Activated naive CD8-positive, alpha-beta T cell treated with anti-CD3 and anti-CD28 coated beads, Interleukin-2, amount 50 U/mL, for 24 hours (primary cell): ENCODE results near the gene SORL1.

Experiments used
- ATAC-seq: fragments of 150-1000 bp; cut with Tn5 transposase; one replicate; pipeline ENCODE4 v1.10.0; 2021
- DNase-seq: peaks from one replicate; pipeline ENCODE4 v3.0.0; 2021
- H3K27ac Mint-ChIP-seq: one replicate; pipeline ENCODE4 v1.8.0; 2021; ENCODE audit warnings: mild to moderate bottlenecking, mixed read lengths
- H3K27me3 Mint-ChIP-seq: one replicate; pipeline ENCODE4 v1.8.0; 2021; ENCODE audit warnings: mixed read lengths
- H3K36me3 Mint-ChIP-seq: one replicate; pipeline ENCODE4 v1.8.0; 2021; ENCODE audit warnings: low read depth, mixed read lengths
- H3K4me1 Mint-ChIP-seq: one replicate; pipeline ENCODE4 v1.8.0; 2021; ENCODE audit warnings: mixed read lengths
- H3K4me3 Mint-ChIP-seq: one replicate; pipeline ENCODE4 v1.8.0; 2021; ENCODE audit warnings: mild to moderate bottlenecking, moderate library complexity, mixed read lengths
- H3K9me3 Mint-ChIP-seq: one replicate; pipeline ENCODE4 v1.8.0; 2021; ENCODE audit warnings: mixed read lengths

The SORL1 gene

GRCh38 chr11:121671283-121672168, 219.4 kb downstream of the SORL1 start:
- DNase-seq: no peak
- ATAC-seq: no peak
- Mint-ChIP-seq H3K36me3 (no peaks in the 10 kb centered on the region), H3K4me3 (no peak overlapping the region), H3K27ac (no peak overlapping the region), H3K27me3 (no peaks in the 10 kb centered on the region), H3K9me3 (no peaks in the 10 kb centered on the region), H3K4me1 (no peaks in the 10 kb centered on the region)

- H3K27me3 Mint-ChIP-seq: no peaks in the 10 kb centered on the region
- H3K4me3 Mint-ChIP-seq: no peak overlapping the region
- DNase-seq (no peak), ATAC-seq (no peak)
- no peaks in the 10 kb centered on the region for H3K9me3 Mint-ChIP-seq
- H3K4me1 Mint-ChIP-seq: no peaks in the 10 kb centered on the region
- no peaks in the 10 kb centered on the region for H3K36me3 Mint-ChIP-seq
- H3K27ac Mint-ChIP-seq: no peak overlapping the region
These were observed 220.7 kb downstream of the SORL1 start for GRCh38 chr11:121672630-121673487.

- Mint-ChIP-seq H3K9me3 (no peaks in the 10 kb centered on the region), H3K4me3 (no peak overlapping the region), H3K27ac (no peak overlapping the region), H3K36me3 (no peaks in the 10 kb centered on the region), H3K27me3 (peaks cover 3% of the 10 kb centered on the region), H3K4me1 (no peaks in the 10 kb centered on the region)
- DNase-seq (no peak), ATAC-seq (no peak)
These were observed 229.6 kb downstream of the SORL1 start for GRCh38 chr11:121681550-121682268.
